Prostate gland (tissue), 2 donors: Measurements from ENCODE around the gene DMBX1.

ENCODE experiments used
- CTCF ChIP-seq, 4 experiments: fragments of 200-600 bp in 2 of 4; fragments of 450-650 bp in 2 of 4; sonication (generic) in 2 of 4; IDR thresholded peaks; 1 replicate in 3 of 4; 2 replicates in 1 of 4; pipeline ENCODE4 v1.5.1; 2016 to 2019; ENCODE audit warnings: antibody characterized with exemption in 4 of 4, mild to moderate bottlenecking in 2 of 4, moderate library complexity in 2 of 4
- POLR2A ChIP-seq: fragments of 450-650 bp; IDR thresholded peaks from one replicate; pipeline ENCODE4 v1.6.1; 2016; ENCODE audit warnings: antibody characterized with exemption, mild to moderate bottlenecking

GRCh38 chr1:46519209-46519608 is 29.6 kb downstream of the DMBX1 start:
- TF ChIP-seq CTCF (IDR thresholded peaks at IDR 0.05) (no peak), POLR2A (no peak)
